Astrocyte of the hippocampus (primary cell): ENCODE results near the gene CALCB.

Experiments used
- DNase-seq: peaks from one replicate; pipeline ENCODE4 v3.0.0; 2011; ENCODE audit warnings: low read depth, low spot score

The CALCB gene

GRCh38 chr11:15074206-15075161 lies 1.1 kb downstream of the CALCB start:
- peak; percentile 90 for DNase-seq

- no peak for DNase-seq
Measured at GRCh38 chr11:15075162-15075526, 1.8 kb downstream of the CALCB start.

- no peak for DNase-seq
Measured at GRCh38 chr11:15091175-15091574, 17.8 kb downstream of the CALCB start.

- DNase-seq, result no peak
Measured at GRCh38 chr11:15091625-15092024, 18.2 kb downstream of the CALCB start.

GRCh38 chr11:15093432-15093831 lies 20.0 kb downstream of the CALCB start:
- no peak for DNase-seq

GRCh38 chr11:15095736-15096228 lies 22.4 kb downstream of the CALCB start:
- no peak for DNase-seq

- DNase-seq, result no peak
Measured at GRCh38 chr11:15097411-15097810, 24.0 kb downstream of the CALCB start.

GRCh38 chr11:15099267-15099666 lies 25.9 kb downstream of the CALCB start:
- DNase-seq, result no peak

- DNase-seq, result peak; percentile 86
Measured at GRCh38 chr11:15101072-15101709, 27.8 kb downstream of the CALCB start.

- DNase-seq, result no peak
Measured at GRCh38 chr11:15104166-15104565, 30.8 kb downstream of the CALCB start.

GRCh38 chr11:15106201-15106965 lies 33.0 kb downstream of the CALCB start:
- peak; percentile 67 for DNase-seq

- DNase-seq, result no peak
Measured at GRCh38 chr11:15107730-15108515, 34.5 kb downstream of the CALCB start.

- no peak for DNase-seq
Measured at GRCh38 chr11:15108592-15109130, 35.3 kb downstream of the CALCB start.

- no peak for DNase-seq
Measured at GRCh38 chr11:15109602-15110001, 36.2 kb downstream of the CALCB start.

GRCh38 chr11:15111215-15111614 lies 37.8 kb downstream of the CALCB start:
- DNase-seq, result no peak

- no peak for DNase-seq
Measured at GRCh38 chr11:15112131-15112541, 38.7 kb downstream of the CALCB start.

GRCh38 chr11:15113381-15113780 lies 40.0 kb downstream of the CALCB start:
- no peak for DNase-seq

- DNase-seq, result peak; percentile 46
Measured at GRCh38 chr11:15114501-15115475, 41.4 kb downstream of the CALCB start, which contains the start of gene INSC. Gene INSC (plus strand): TSS chr11:15114923. CDS start chr11:15149175, 34,252 bp downstream.

- DNase-seq, result no peak
Measured at GRCh38 chr11:15115686-15116085, 42.3 kb downstream of the CALCB start.

GRCh38 chr11:15117751-15118150 lies 44.4 kb downstream of the CALCB start:
- DNase-seq, result no peak
